Activated CD4-positive, alpha-beta T cell treated with anti-CD3 and anti-CD28 coated beads for 36 hours (primary cell): Measurements from ENCODE around the gene CRYBB1. TPM values are rescaled to one million over a fixed set of nuclear protein-coding genes. Genes with fewer than 3 reads are reported as not detected.

ENCODE experiments used
- ATAC-seq: fragments of 200-7000 bp; cut with Tn5 transposase; one replicate; pipeline ENCODE4 v1.10.0; 2021; ENCODE audit warnings: mild to moderate bottlenecking, moderate library complexity
- CTCF ChIA-PET: fragments of 350-600 bp; sonication (Branson Sonifier 250); formaldehyde crosslinking; loops from one replicate; lab custom pipeline; 2021; ENCODE audit warnings: antibody characterized with exemption; lab: Charles Lee
- POLR2A ChIA-PET: fragments of 350-600 bp; sonication (Branson Sonifier 250); formaldehyde crosslinking; loops from one replicate; lab custom pipeline; 2021; ENCODE audit warnings: antibody characterized with exemption, inconsistent platforms; lab: Charles Lee
- DNase-seq: peaks from one replicate; pipeline ENCODE4 v3.0.0-alpha.2; 2020
- H3K27ac Mint-ChIP-seq: one replicate; pipeline ENCODE4 v1.8.0; 2021; ENCODE audit warnings: mixed read lengths
- H3K27me3 Mint-ChIP-seq: one replicate; pipeline ENCODE4 v1.8.0; 2021; ENCODE audit warnings: mixed read lengths
- H3K36me3 Mint-ChIP-seq: one replicate; pipeline ENCODE4 v1.8.0; 2021; ENCODE audit warnings: low read depth, mixed read lengths
- H3K4me1 Mint-ChIP-seq: one replicate; pipeline ENCODE4 v1.8.0; 2021; ENCODE audit warnings: mixed read lengths
- H3K4me3 Mint-ChIP-seq: one replicate; pipeline ENCODE4 v1.8.0; 2021; ENCODE audit warnings: mild to moderate bottlenecking, moderate library complexity, mixed read lengths
- H3K9me3 Mint-ChIP-seq: one replicate; pipeline ENCODE4 v1.8.0; 2021; ENCODE audit warnings: low read depth, mixed read lengths
- intact Hi-C, 2 experiments: fragments of 100-400 bp; cut with DNase I in 1 of 2; cut with micrococcal nuclease in 1 of 2; formaldehyde crosslinking; loops; one replicate each; pipeline versions ENCODE4 v1.14.2 to v1.15.1; 2022 to 2024; cut with DNase I, micrococcal nuclease
- total RNA-seq, 2 experiments: library from RNA; stranded (reverse); gene quantifications; one replicate each; pipeline ENCODE4 v1.2.3, GENCODE V29; 2021

Gene CRYBB1
- total RNA-seq, 2 experiments from 2014 or later, result not detected

GRCh38 chr22:26635117-26635516 is 17.3 kb upstream of the CRYBB1 start:
- ATAC-seq (no peak), DNase-seq (no peak)
- H3K27ac Mint-ChIP-seq, result no peak overlapping the region
- no peaks in the 10 kb centered on the region for H3K27me3 Mint-ChIP-seq
- no peak overlapping the region for H3K4me3 Mint-ChIP-seq
- ChIA-PET CTCF (interaction anchor here (0.8 kb wide), 1 partner anchor 341 kb away, joined by 3 read pairs; no protein-coding TSS in a partner anchor), POLR2A (no interaction called here)
- no peaks in the 10 kb centered on the region for H3K36me3 Mint-ChIP-seq
- intact Hi-C loops, result no loop called here
- H3K9me3 Mint-ChIP-seq, result no peaks in the 10 kb centered on the region
- peaks cover 4% of the 10 kb centered on the region for H3K4me1 Mint-ChIP-seq

GRCh38 chr22:26634189-26634588 is 16.4 kb upstream of the CRYBB1 start:
- DNase-seq, result no peak
- no peak for ATAC-seq
- Mint-ChIP-seq H3K27ac (no peak overlapping the region), H3K27me3 (no peaks in the 10 kb centered on the region), H3K36me3 (no peaks in the 10 kb centered on the region), H3K4me3 (no peak overlapping the region), H3K4me1 (no peaks in the 10 kb centered on the region), H3K9me3 (no peaks in the 10 kb centered on the region)
- intact Hi-C loops, result no loop called here
- POLR2A ChIA-PET, result no interaction called here
- CTCF ChIA-PET, result no interaction called here

GRCh38 chr22:26632422-26633155 is 14.8 kb upstream of the CRYBB1 start:
- no peak for ATAC-seq
- no peaks in the 10 kb centered on the region for H3K4me1 Mint-ChIP-seq
- POLR2A ChIA-PET, result no interaction called here
- no peaks in the 10 kb centered on the region for H3K9me3 Mint-ChIP-seq
- no peaks in the 10 kb centered on the region for H3K27me3 Mint-ChIP-seq
- no peaks in the 10 kb centered on the region for H3K36me3 Mint-ChIP-seq
- intact Hi-C loops, result no loop called here
- no peak overlapping the region for H3K4me3 Mint-ChIP-seq
- H3K27ac Mint-ChIP-seq, result no peak overlapping the region
- CTCF ChIA-PET, result interaction anchor here (0.9 to 1.2 kb wide), 2 partner anchors 9 to 33 kb away, joined by 3 to 5 read pairs; no protein-coding TSS in a partner anchor
- no peak for DNase-seq

- Mint-ChIP-seq H3K9me3 (no peaks in the 10 kb centered on the region), H3K4me1 (no peaks in the 10 kb centered on the region), H3K36me3 (no peaks in the 10 kb centered on the region), H3K27me3 (no peaks in the 10 kb centered on the region), H3K4me3 (no peak overlapping the region), H3K27ac (no peak overlapping the region)
- ATAC-seq (no peak), DNase-seq (no peak)
- intact Hi-C loops, result no loop called here
- CTCF ChIA-PET, result interaction anchor here (0.7 kb wide), 1 partner anchor 1316 kb away, joined by 4 read pairs; no protein-coding TSS in a partner anchor
- POLR2A ChIA-PET, result no interaction called here
These were observed 13.5 kb upstream of the CRYBB1 start for GRCh38 chr22:26631282-26631681.

GRCh38 chr22:26629988-26630761 is 12.3 kb upstream of the CRYBB1 start:
- H3K9me3 Mint-ChIP-seq, result no peaks in the 10 kb centered on the region
- no peaks in the 10 kb centered on the region for H3K27me3 Mint-ChIP-seq
- DNase-seq, result no peak
- ATAC-seq, result no peak
- no peaks in the 10 kb centered on the region for H3K4me1 Mint-ChIP-seq
- H3K27ac Mint-ChIP-seq, result no peak overlapping the region
- ChIA-PET POLR2A (no interaction called here), CTCF (interaction anchor here (0.5 kb wide), 1 partner anchor 257 kb away, joined by 3 read pairs; no protein-coding TSS in a partner anchor)
- no peak overlapping the region for H3K4me3 Mint-ChIP-seq
- intact Hi-C loops, result no loop called here
- H3K36me3 Mint-ChIP-seq, result no peaks in the 10 kb centered on the region

GRCh38 chr22:26624803-26625202 is 7.0 kb upstream of the CRYBB1 start:
- no peaks in the 10 kb centered on the region for H3K4me1 Mint-ChIP-seq
- no peaks in the 10 kb centered on the region for H3K27me3 Mint-ChIP-seq
- ATAC-seq (no peak), DNase-seq (no peak)
- ChIA-PET CTCF (interaction anchor here (1.6 kb wide), 1 partner anchor 19 kb away, joined by 8 read pairs; no protein-coding TSS in a partner anchor), POLR2A (no interaction called here)
- H3K4me3 Mint-ChIP-seq, result no peak overlapping the region
- H3K9me3 Mint-ChIP-seq, result no peaks in the 10 kb centered on the region
- intact Hi-C loops, result no loop called here
- no peak overlapping the region for H3K27ac Mint-ChIP-seq
- no peaks in the 10 kb centered on the region for H3K36me3 Mint-ChIP-seq

- intact Hi-C loops, result no loop called here
- ChIA-PET CTCF (interaction anchor here (0.6 to 1.6 kb wide), 4 partner anchors 18 to 1252 kb away, joined by 3 to 8 read pairs (median 3); no protein-coding TSS in a partner anchor), POLR2A (no interaction called here)
- Mint-ChIP-seq H3K4me3 (no peak overlapping the region), H3K27ac (peak overlapping the region; percentile 29), H3K27me3 (no peaks in the 10 kb centered on the region), H3K36me3 (no peaks in the 10 kb centered on the region), H3K9me3 (no peaks in the 10 kb centered on the region), H3K4me1 (no peaks in the 10 kb centered on the region)
- ATAC-seq (no peak), DNase-seq (no peak)
These were observed 6.2 kb upstream of the CRYBB1 start for GRCh38 chr22:26623984-26624383.

- no peaks in the 10 kb centered on the region for H3K4me1 Mint-ChIP-seq
- H3K27me3 Mint-ChIP-seq, result no peaks in the 10 kb centered on the region
- no peak for ATAC-seq
- POLR2A ChIA-PET, result interaction anchor here (0.7 kb wide), 1 partner anchor 88 kb away, joined by 3 read pairs; no protein-coding TSS in a partner anchor
- no peaks in the 10 kb centered on the region for H3K9me3 Mint-ChIP-seq
- DNase-seq, result no peak
- H3K36me3 Mint-ChIP-seq, result no peaks in the 10 kb centered on the region
- H3K4me3 Mint-ChIP-seq, result no peak within 1 kb of the TSS
- CTCF ChIA-PET, result no interaction called here
- H3K27ac Mint-ChIP-seq, result no peak within 1 kb of the TSS
- intact Hi-C loops, result no loop called here
These were observed 3.8 kb upstream of the CRYBB1 start, which contains the start of gene CRYBA4 for GRCh38 chr22:26621663-26622062. Gene CRYBA4 (plus strand): TSS chr22:26621963. CDS start chr22:26622597, 634 bp downstream.

GRCh38 chr22:26620197-26620596 is 2.4 kb upstream of the CRYBB1 start:
- ChIA-PET CTCF (interaction anchor here (1.5 kb wide), 1 partner anchor 14 kb away, joined by 4 read pairs; no protein-coding TSS in a partner anchor), POLR2A (no interaction called here)
- H3K9me3 Mint-ChIP-seq, result no peaks in the 10 kb centered on the region

GRCh38 chr22:26619510-26619909 is 1.7 kb upstream of the CRYBB1 start:
- intact Hi-C loops, result no loop called here
- Mint-ChIP-seq H3K4me3 (no peak overlapping the region), H3K4me1 (no peaks in the 10 kb centered on the region), H3K27me3 (no peaks in the 10 kb centered on the region), H3K36me3 (no peaks in the 10 kb centered on the region), H3K27ac (no peak overlapping the region), H3K9me3 (no peaks in the 10 kb centered on the region)
- CTCF ChIA-PET, result interaction anchor here (1.5 kb wide), 1 partner anchor 13 kb away, joined by 4 read pairs; no protein-coding TSS in a partner anchor
- ATAC-seq, result no peak
- no peak for DNase-seq
- POLR2A ChIA-PET, result no interaction called here

More at GRCh38 chr22:26620197-26620596, 2.4 kb upstream of the CRYBB1 start:
- Mint-ChIP-seq H3K27me3 (no peaks in the 10 kb centered on the region), H3K4me3 (no peak overlapping the region), H3K36me3 (no peaks in the 10 kb centered on the region), H3K4me1 (no peaks in the 10 kb centered on the region), H3K27ac (no peak overlapping the region)
- no peak for DNase-seq
- intact Hi-C loops, result no loop called here
- ATAC-seq, result no peak

GRCh38 chr22:26618455-26618854 is 628 bp upstream of the CRYBB1 start:
- intact Hi-C loops, result no loop called here
- H3K27me3 Mint-ChIP-seq, result peaks cover under 1% of the 10 kb centered on the region
- DNase-seq, result no peak
- no peaks in the 10 kb centered on the region for H3K9me3 Mint-ChIP-seq
- POLR2A ChIA-PET, result no interaction called here
- H3K36me3 Mint-ChIP-seq, result no peaks in the 10 kb centered on the region
- no peak overlapping the region for H3K27ac Mint-ChIP-seq
- no peak for ATAC-seq
- no peaks in the 10 kb centered on the region for H3K4me1 Mint-ChIP-seq
- H3K4me3 Mint-ChIP-seq, result no peak overlapping the region
- CTCF ChIA-PET, result no interaction called here
